Muscle layer of duodenum (tissue), 2 donors: ENCODE results near the gene NNT.
A peak's percentile ranks its signal among the peaks of the same experiment; 100 is the strongest.
"Not testable (repeated sequence)": the region's sequence is repeated elsewhere in the genome, so short reads cannot be mapped to it uniquely, and the experiment has no call there.

ENCODE experiments used
- H3K27ac ChIP-seq: one replicate; pipeline ENCODE4 v1.7.0; 2013; ENCODE audit warnings: mild to moderate bottlenecking, low read length
- H3K27me3 ChIP-seq: one replicate; pipeline ENCODE4 v1.7.0; 2013; ENCODE audit warnings: low read depth, mild to moderate bottlenecking, control low read depth, low read length
- H3K36me3 ChIP-seq, 2 donors: one replicate each; pipeline ENCODE4 v1.7.0; 2013; ENCODE audit warnings: low read length in 2 of 2, control low read depth in 1 of 2, mild to moderate bottlenecking in 1 of 2; ENCODE audit not compliant: insufficient read depth in 2 of 2, control insufficient read depth in 1 of 2
- H3K4me1 ChIP-seq, 2 donors: one replicate each; pipeline ENCODE4 v1.7.0; 2013; ENCODE audit warnings: low read length in 2 of 2, mild to moderate bottlenecking in 2 of 2, control low read depth in 1 of 2, moderate library complexity in 1 of 2; ENCODE audit not compliant: insufficient read depth in 2 of 2, control insufficient read depth in 1 of 2
- H3K4me3 ChIP-seq, 2 donors: one replicate each; pipeline ENCODE4 v1.7.0; 2013; ENCODE audit warnings: low read length in 2 of 2, low read depth in 1 of 2, mild to moderate bottlenecking in 1 of 2
- H3K9me3 ChIP-seq, 2 donors: one replicate each; pipeline ENCODE4 v1.7.0; 2013; ENCODE audit warnings: low read length in 2 of 2, control low read depth in 1 of 2, mild to moderate bottlenecking in 1 of 2; ENCODE audit not compliant: control insufficient read depth in 1 of 2
- donor health status: healthy.

The NNT gene

GRCh38 chr5:43588842-43589241, 14.1 kb upstream of the NNT start:
- Histone ChIP-seq H3K4me3 (no peak overlapping the region), H3K9me3 (no peaks in the 10 kb centered on the region), H3K27ac (no peak overlapping the region), H3K36me3 (no peaks in the 10 kb centered on the region), H3K27me3 (no peaks in the 10 kb centered on the region), H3K4me1 (no peaks in the 10 kb centered on the region)

- Histone ChIP-seq H3K4me1 (no peaks in the 10 kb centered on the region), H3K9me3 (no peaks in the 10 kb centered on the region), H3K27ac (no peak overlapping the region), H3K36me3 (no peaks in the 10 kb centered on the region), H3K4me3 (no peak overlapping the region), H3K27me3 (no peaks in the 10 kb centered on the region)
These were observed 13.7 kb upstream of the NNT start for GRCh38 chr5:43589310-43589709.

- Histone ChIP-seq H3K9me3 (no peaks in the 10 kb centered on the region), H3K36me3 (no peaks in the 10 kb centered on the region), H3K4me3 (no peak overlapping the region), H3K4me1 (no peaks in the 10 kb centered on the region), H3K27me3 (no peaks in the 10 kb centered on the region), H3K27ac (no peak overlapping the region)
These were observed 12.3 kb upstream of the NNT start for GRCh38 chr5:43590700-43591099.

GRCh38 chr5:43592363-43592762, 10.6 kb upstream of the NNT start:
- no peaks in the 10 kb centered on the region for H3K4me1 ChIP-seq

GRCh38 chr5:43598927-43599326, 4.1 kb upstream of the NNT start:
- not testable (repeated sequence) for H3K27ac ChIP-seq, H3K27me3 ChIP-seq, H3K4me3 ChIP-seq, H3K4me1 ChIP-seq, H3K9me3 ChIP-seq, H3K36me3 ChIP-seq

More at GRCh38 chr5:43592363-43592762, 10.6 kb upstream of the NNT start:
- H3K36me3 ChIP-seq, result no peaks in the 10 kb centered on the region
- H3K27ac ChIP-seq, result no peak overlapping the region
- no peaks in the 10 kb centered on the region for H3K9me3 ChIP-seq
- H3K4me3 ChIP-seq, result no peak overlapping the region
- H3K27me3 ChIP-seq, result no peaks in the 10 kb centered on the region

GRCh38 chr5:43601454-43602260, 1.3 kb upstream of the NNT start:
- H3K36me3 ChIP-seq, result no peaks in the 10 kb centered on the region
- H3K4me1 ChIP-seq, result peaks cover 0 to 11% of the 10 kb centered on the region in 2 donors

GRCh38 chr5:43603344-43604217, 601 bp downstream of the NNT start:
- Histone ChIP-seq H3K36me3 (no peaks in the 10 kb centered on the region), H3K9me3 (no peaks in the 10 kb centered on the region), H3K27me3 (no peaks in the 10 kb centered on the region), H3K4me3 (peak overlapping the region; percentile 83 to 98), H3K4me1 (peaks cover 0 to 11% of the 10 kb centered on the region in 2 donors), H3K27ac (peak overlapping the region; percentile 95)

More at GRCh38 chr5:43601454-43602260, 1.3 kb upstream of the NNT start:
- peak overlapping the region; percentile 83 to 98 for H3K4me3 ChIP-seq
- peak overlapping the region; percentile 95 for H3K27ac ChIP-seq
- no peaks in the 10 kb centered on the region for H3K27me3 ChIP-seq
- no peaks in the 10 kb centered on the region for H3K9me3 ChIP-seq

- Histone ChIP-seq H3K36me3 (peaks cover 4 to 7% of the 10 kb centered on the region in 2 donors), H3K4me3 (peak overlapping the region in 1 of 2 donors; percentile 83), H3K9me3 (no peaks in the 10 kb centered on the region), H3K27me3 (no peaks in the 10 kb centered on the region), H3K4me1 (peaks cover 0 to 11% of the 10 kb centered on the region in 2 donors), H3K27ac (peak overlapping the region; percentile 95)
These were observed 1.7 kb downstream of the NNT start for GRCh38 chr5:43604699-43605098.

GRCh38 chr5:43606351-43606750, 3.4 kb downstream of the NNT start:
- no peaks in the 10 kb centered on the region for H3K27me3 ChIP-seq
- peaks cover 0 to 11% of the 10 kb centered on the region in 2 donors for H3K4me1 ChIP-seq
- H3K4me3 ChIP-seq, result no peak overlapping the region
- H3K27ac ChIP-seq, result no peak overlapping the region
- no peaks in the 10 kb centered on the region for H3K9me3 ChIP-seq
- peaks cover 11 to 17% of the 10 kb centered on the region in 2 donors for H3K36me3 ChIP-seq

- Histone ChIP-seq H3K27me3 (no peaks in the 10 kb centered on the region), H3K4me3 (no peak overlapping the region), H3K4me1 (peaks cover 0 to 11% of the 10 kb centered on the region in 2 donors), H3K27ac (no peak overlapping the region), H3K9me3 (no peaks in the 10 kb centered on the region), H3K36me3 (peaks cover 27 to 33% of the 10 kb centered on the region in 2 donors)
These were observed 5.4 kb downstream of the NNT start for GRCh38 chr5:43608406-43608805.

- H3K9me3 ChIP-seq, result no peaks in the 10 kb centered on the region
- H3K4me3 ChIP-seq, result no peak overlapping the region
- H3K36me3 ChIP-seq, result peaks cover 27 to 38% of the 10 kb centered on the region in 2 donors
- H3K27ac ChIP-seq, result no peak overlapping the region
- peaks cover 0 to 3% of the 10 kb centered on the region in 2 donors for H3K4me1 ChIP-seq
- no peaks in the 10 kb centered on the region for H3K27me3 ChIP-seq
These were observed 6.8 kb downstream of the NNT start for GRCh38 chr5:43609752-43610151.
